GM23248 (cell line): ENCODE measurements around the gene PA2G4. TPM values are rescaled to one million over a fixed set of nuclear protein-coding genes. Genes with fewer than 3 reads are reported as not detected.
A peak's percentile ranks its signal among the peaks of the same experiment; 100 is the strongest.

Source experiments
- DNase-seq: peaks from one replicate; pipeline ENCODE4 v3.0.0-alpha.2; 2015
- H2AFZ ChIP-seq: fragments of 200-600 bp; sonication (generic); 2 replicates; pipeline ENCODE4 v1.6.1; 2016; ENCODE audit warnings: antibody characterized with exemption
- H3F3A ChIP-seq: fragments of 200-600 bp; sonication (generic); 2 replicates; pipeline ENCODE4 v1.6.1; 2016; ENCODE audit warnings: mild to moderate bottlenecking, antibody characterized with exemption, mixed run types; ENCODE audit not compliant: insufficient read depth
- H3K27ac ChIP-seq: fragments of 200-600 bp; sonication (generic); 2 replicates; pipeline ENCODE4 v1.5.1; 2016; ENCODE audit warnings: mild to moderate bottlenecking
- H3K27me3 ChIP-seq: fragments of 200-600 bp; sonication (generic); replicated peaks from 2 replicates; pipeline ENCODE4 v1.6.1; 2016; ENCODE audit warnings: mild to moderate bottlenecking; ENCODE audit not compliant: insufficient read depth
- H3K36me3 ChIP-seq: fragments of 200-600 bp; sonication (generic); 2 replicates; pipeline ENCODE4 v1.6.1; 2016; ENCODE audit warnings: low read depth, mild to moderate bottlenecking
- H3K4me1 ChIP-seq: fragments of 200-600 bp; sonication (generic); 2 replicates; pipeline ENCODE4 v1.6.1; 2016; ENCODE audit warnings: mild to moderate bottlenecking; ENCODE audit not compliant: insufficient read depth
- H3K4me2 ChIP-seq: fragments of 200-600 bp; sonication (generic); one replicate; pipeline ENCODE4 v1.6.1; 2016; ENCODE audit warnings: mild to moderate bottlenecking; ENCODE audit not compliant: unreplicated experiment
- H3K4me3 ChIP-seq: fragments of 200-600 bp; sonication (generic); 2 replicates; pipeline ENCODE4 v1.5.1; 2016; ENCODE audit warnings: mild to moderate bottlenecking
- H3K79me2 ChIP-seq: fragments of 200-600 bp; sonication (generic); 2 replicates; pipeline ENCODE4 v1.6.1; 2016; ENCODE audit warnings: mild to moderate bottlenecking; ENCODE audit not compliant: insufficient read depth
- H3K9ac ChIP-seq: fragments of 200-600 bp; sonication (generic); 2 replicates; pipeline ENCODE4 v1.6.1; 2016; ENCODE audit warnings: mild to moderate bottlenecking
- H3K9me2 ChIP-seq: fragments of 200-600 bp; sonication (generic); 2 replicates; pipeline ENCODE4 v1.6.1; 2016; ENCODE audit warnings: mixed run types, mild to moderate bottlenecking, moderate library complexity; ENCODE audit not compliant: insufficient read depth
- H3K9me3 ChIP-seq: fragments of 200-600 bp; sonication (generic); one replicate; pipeline ENCODE4 v1.6.1; 2017; ENCODE audit warnings: low read depth
- H4K20me1 ChIP-seq: fragments of 200-600 bp; sonication (generic); 2 replicates; pipeline ENCODE4 v1.6.0; 2016; ENCODE audit not compliant: insufficient read depth
- EZH2 ChIP-seq: fragments of 200-600 bp; sonication (generic); IDR thresholded peaks from 2 replicates; pipeline ENCODE4 v1.6.1; 2018; ENCODE audit warnings: antibody characterized with exemption, mild to moderate bottlenecking; ENCODE audit not compliant: insufficient read depth, poor library complexity, severe bottlenecking
- EZH2phosphoT487 ChIP-seq: fragments of 200-600 bp; sonication (generic); IDR thresholded peaks from 2 replicates; pipeline ENCODE4 v1.6.1; 2018; ENCODE audit warnings: antibody characterized with exemption, moderate library complexity, mild to moderate bottlenecking, low read depth; ENCODE audit not compliant: insufficient read depth
- WGBS, 2 experiments: methylation state at CpG; one replicate each; pipeline ENCODE4 v1.1.6; 2015 to 2017; ENCODE audit warnings: low lambda C conversion rate in 2 of 2, low coverage in 1 of 2; ENCODE audit errors: missing lambda C conversion rate in 2 of 2; 5-methylcytosine and 5-hydroxymethylcytosine counted together
- in situ Hi-C: fragments of 300-500 bp; cut with MboI; formaldehyde crosslinking; loops from 2 replicates; pipeline ENCODE4 v1.15.0; 2020
- polyA plus RNA-seq: library from polyadenylated mRNA; unstranded; fragments of >200 nt; fragmentation: Nextera tagmentation; extraction: Ambion mirVana; gene quantifications from 2 replicates; pipeline ENCODE4 v1.2.1, GENCODE V29; 2016
- total RNA-seq: library from RNA; depleted of rRNA; stranded (reverse); fragments of >200 nt; shearing (Covaris generic); gene quantifications from 2 replicates; pipeline ENCODE4 v1.2.3, GENCODE V29; 2014

The PA2G4 gene
- total and polyA plus RNA-seq, 2 experiments from 2014 or later: 120 to 152 TPM

- peaks cover 34% of the 10 kb centered on the region for H3F3A ChIP-seq
- peaks cover 23% of the 10 kb centered on the region for H3K4me1 ChIP-seq
- H4K20me1 ChIP-seq: no peaks in the 10 kb centered on the region
- WGBS, 2 experiments: 90% methylated on average over 4 of the region's 4 CpGs
- no peak overlapping the region for H3K4me2 ChIP-seq
- no peak overlapping the region for H3K4me3 ChIP-seq
- peaks cover 46% of the 10 kb centered on the region for H3K79me2 ChIP-seq
- in situ Hi-C loops: no loop called here
- H3K27me3 ChIP-seq: no peaks in the 10 kb centered on the region
- no peak for DNase-seq
- no peaks in the 10 kb centered on the region for H3K9me3 ChIP-seq
- no peaks in the 10 kb centered on the region for H3K36me3 ChIP-seq
- H2AFZ ChIP-seq: no peak overlapping the region
- H3K9me2 ChIP-seq: no peaks in the 10 kb centered on the region
- no peak for TF ChIP-seq EZH2
- no peak for TF ChIP-seq EZH2phosphoT487
- H3K27ac ChIP-seq: no peak overlapping the region
- no peak overlapping the region for H3K9ac ChIP-seq
These were observed 19.8 kb downstream of the PA2G4 start for GRCh38 chr12:56124133-56124532.

GRCh38 chr12:56126732-56127239, 22.4 kb downstream of the PA2G4 start:
- Histone ChIP-seq H3K36me3 (peaks cover 7% of the 10 kb centered on the region; the same call in 1 of the 2 replicates), H3K4me1 (peaks cover 20% of the 10 kb centered on the region), H3K27me3 (no peaks in the 10 kb centered on the region), H4K20me1 (no peaks in the 10 kb centered on the region), H3K9me3 (no peaks in the 10 kb centered on the region), H3K4me2 (peak overlapping the region; percentile 99), H3K9me2 (no peaks in the 10 kb centered on the region), H3K27ac (peak overlapping the region; percentile 81), H3K79me2 (peaks cover 59% of the 10 kb centered on the region), H3K9ac (peak overlapping the region; percentile 79), H3F3A (peaks cover 32% of the 10 kb centered on the region), H2AFZ (peak overlapping the region; percentile 85), H3K4me3 (peak overlapping the region; percentile 81)
- no peak for DNase-seq
- WGBS, 2 experiments: 34 to 43% methylated on average over 3 of the region's 3 CpGs
- TF ChIP-seq EZH2 (no peak), EZH2phosphoT487 (no peak)
- in situ Hi-C loops: no loop called here

- H3K4me1 ChIP-seq: peaks cover 20% of the 10 kb centered on the region
- peaks cover 66% of the 10 kb centered on the region for H3K79me2 ChIP-seq
- H2AFZ ChIP-seq: peak overlapping the region; percentile 76
- H3K9me2 ChIP-seq: no peaks in the 10 kb centered on the region
- peak overlapping the region; percentile 81 for H3K27ac ChIP-seq
- peak overlapping the region; percentile 79 for H3K9ac ChIP-seq
- H3F3A ChIP-seq: peaks cover 32% of the 10 kb centered on the region
- peak overlapping the region; percentile 99 for H3K4me2 ChIP-seq
- no peaks in the 10 kb centered on the region for H3K9me3 ChIP-seq
- no peaks in the 10 kb centered on the region for H4K20me1 ChIP-seq
- H3K4me3 ChIP-seq: peak overlapping the region; percentile 81
- DNase-seq: no peak
- no peak for TF ChIP-seq EZH2
- no peak for TF ChIP-seq EZH2phosphoT487
- in situ Hi-C loops: no loop called here
- H3K27me3 ChIP-seq: no peaks in the 10 kb centered on the region
- peaks cover 13% of the 10 kb centered on the region; the same call in 1 of the 2 replicates for H3K36me3 ChIP-seq
- WGBS, 2 experiments: 0 to 1% methylated on average over 8 of the region's 8 CpGs
These were observed 23.1 kb downstream of the PA2G4 start for GRCh38 chr12:56127485-56127887.

GRCh38 chr12:56127888-56128669, 23.7 kb downstream of the PA2G4 start, which contains the start of gene ESYT1:
Gene ESYT1 (plus strand): TSS chr12:56128267. CDS start chr12:56128320, 53 bp downstream.
- 1% methylated on average over 44 to 46 of the region's 49 CpGs for WGBS, 2 experiments
- Histone ChIP-seq H2AFZ (peak within 1 kb of the TSS; percentile 76), H3K9me3 (no peaks in the 10 kb centered on the region), H3K79me2 (peaks cover 67% of the 10 kb centered on the region), H3K9ac (peak within 1 kb of the TSS; percentile 84), H3K4me3 (peak within 1 kb of the TSS; percentile 95), H3K4me2 (peak within 1 kb of the TSS; percentile 99), H3F3A (peaks cover 32% of the 10 kb centered on the region), H3K36me3 (peaks cover 15% of the 10 kb centered on the region; the same call in 1 of the 2 replicates), H3K4me1 (peaks cover 20% of the 10 kb centered on the region), H4K20me1 (no peaks in the 10 kb centered on the region), H3K27ac (peak within 1 kb of the TSS; percentile 81), H3K9me2 (no peaks in the 10 kb centered on the region), H3K27me3 (no peaks in the 10 kb centered on the region)
- in situ Hi-C loops: no loop called here
- DNase-seq: peak; percentile 100
- no peak for TF ChIP-seq EZH2phosphoT487
